Loucy (cell line): ENCODE measurements around the gene DGKQ.

Experiments used
- H2AFZ ChIP-seq: fragments of 200-600 bp; sonication (generic); 2 replicates; pipeline ENCODE4 v1.6.0; 2016; ENCODE audit warnings: antibody characterized with exemption, mild to moderate bottlenecking, low read length, moderate library complexity
- H3F3A ChIP-seq: fragments of 200-600 bp; 2 replicates; pipeline ENCODE4 v1.6.0; 2016; ENCODE audit warnings: antibody characterized with exemption, low read depth, mild to moderate bottlenecking
- H3K27me3 ChIP-seq: fragments of 200-600 bp; sonication (generic); 2 replicates; pipeline ENCODE4 v1.6.1; 2014; ENCODE audit warnings: low read length, mild to moderate bottlenecking; ENCODE audit not compliant: insufficient read depth, poor library complexity, severe bottlenecking
- H3K36me3 ChIP-seq: fragments of 200-600 bp; sonication (generic); 2 replicates; pipeline ENCODE4 v1.6.1; 2016; ENCODE audit warnings: low read length; ENCODE audit not compliant: insufficient read depth
- H3K4me1 ChIP-seq: fragments of 200-600 bp; sonication (generic); 2 replicates; pipeline ENCODE4 v1.5.1; 2014; ENCODE audit warnings: low read length, mild to moderate bottlenecking; ENCODE audit not compliant: insufficient read depth, poor library complexity, severe bottlenecking
- H3K4me2 ChIP-seq: fragments of 200-600 bp; sonication (generic); 2 replicates; pipeline ENCODE4 v1.6.0; 2014; ENCODE audit warnings: antibody characterized with exemption, low read length, low read depth, mild to moderate bottlenecking; ENCODE audit not compliant: poor library complexity, severe bottlenecking
- H3K4me3 ChIP-seq: fragments of 200-600 bp; sonication (generic); 2 replicates; pipeline ENCODE4 v1.5.1; 2014; ENCODE audit warnings: low read length, mild to moderate bottlenecking, mixed read lengths; ENCODE audit not compliant: poor library complexity, severe bottlenecking
- H3K79me2 ChIP-seq: fragments of 200-600 bp; sonication (generic); 2 replicates; pipeline ENCODE4 v1.6.1; 2014; ENCODE audit warnings: low read length; ENCODE audit not compliant: insufficient read depth
- H3K9ac ChIP-seq: fragments of 200-600 bp; sonication (generic); 2 replicates; pipeline ENCODE4 v1.6.0; 2014; ENCODE audit warnings: mild to moderate bottlenecking, low read depth, low read length, moderate library complexity; ENCODE audit not compliant: poor library complexity, severe bottlenecking
- H3K9me2 ChIP-seq: fragments of 200-600 bp; sonication (generic); replicated peaks from 2 replicates; pipeline ENCODE4 v1.6.1; 2016; ENCODE audit warnings: low read depth, low read length, mixed read lengths
- H3K9me3 ChIP-seq: fragments of 200-600 bp; sonication (generic); 2 replicates; pipeline ENCODE4 v1.6.1; 2014; ENCODE audit warnings: mild to moderate bottlenecking, antibody characterized with exemption, low read length, low read depth; ENCODE audit not compliant: insufficient read depth
- H4K20me1 ChIP-seq: fragments of 200-600 bp; sonication (generic); 2 replicates; pipeline ENCODE4 v1.6.0; 2014; ENCODE audit warnings: antibody characterized with exemption, low read length, mild to moderate bottlenecking; ENCODE audit not compliant: insufficient read depth, poor library complexity, severe bottlenecking
- EZH2phosphoT487 ChIP-seq: fragments of 200-600 bp; IDR thresholded peaks from 2 replicates; pipeline ENCODE4 v1.6.1; 2018; ENCODE audit warnings: antibody characterized with exemption, mild to moderate bottlenecking, moderate library complexity, borderline replicate concordance
- TF ChIP-seq, protein P1 (sequence below): fragments of 200-600 bp; sonication (generic); conservative IDR thresholded peaks from 2 replicates; pipeline ENCODE4 v1.5.1; 2014; ENCODE audit warnings: mild to moderate bottlenecking, antibody characterized with exemption, low read length

DGKQ gene

DNA sequence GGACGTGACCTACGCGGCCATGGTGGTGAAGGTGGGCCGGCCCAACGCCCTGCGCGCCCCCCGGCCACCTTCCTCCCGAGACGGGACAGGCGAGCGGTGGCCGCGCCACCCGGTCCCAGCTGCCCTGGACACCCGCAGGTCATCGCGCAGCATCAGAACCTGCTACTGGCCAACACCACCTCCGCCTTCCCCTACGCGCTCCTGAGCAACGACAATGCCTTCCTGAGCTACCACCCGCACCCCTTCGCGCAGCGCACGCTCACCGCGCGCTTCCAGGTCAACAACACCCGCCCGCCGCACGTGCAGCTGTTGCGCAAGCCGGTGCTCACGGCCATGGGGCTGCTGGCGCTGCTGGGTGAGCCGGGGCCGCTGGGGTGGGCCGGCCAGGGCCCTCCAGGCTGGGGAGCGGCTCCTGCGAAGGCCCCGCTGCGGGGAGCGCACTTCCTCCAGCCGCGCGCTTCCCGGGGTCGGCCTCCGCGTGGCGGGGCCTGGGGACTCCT lies 28.8 kb upstream of the DGKQ start:
- no peak overlapping the region for H3K4me2 ChIP-seq
- H3K36me3 ChIP-seq, result no peaks in the 10 kb centered on the region
- H3K4me1 ChIP-seq, result no peaks in the 10 kb centered on the region
- H3F3A ChIP-seq, result no peaks in the 10 kb centered on the region
- no peaks in the 10 kb centered on the region for H3K9me2 ChIP-seq
- H4K20me1 ChIP-seq, result no peaks in the 10 kb centered on the region
- no peak overlapping the region for H3K4me3 ChIP-seq
- no peaks in the 10 kb centered on the region for H3K27me3 ChIP-seq
- H3K9me3 ChIP-seq, result no peaks in the 10 kb centered on the region; the same call in 1 of the 2 replicates
- no peaks in the 10 kb centered on the region for H3K79me2 ChIP-seq
- no peak for TF ChIP-seq EZH2phosphoT487
- TF ChIP-seq, protein P1, sequence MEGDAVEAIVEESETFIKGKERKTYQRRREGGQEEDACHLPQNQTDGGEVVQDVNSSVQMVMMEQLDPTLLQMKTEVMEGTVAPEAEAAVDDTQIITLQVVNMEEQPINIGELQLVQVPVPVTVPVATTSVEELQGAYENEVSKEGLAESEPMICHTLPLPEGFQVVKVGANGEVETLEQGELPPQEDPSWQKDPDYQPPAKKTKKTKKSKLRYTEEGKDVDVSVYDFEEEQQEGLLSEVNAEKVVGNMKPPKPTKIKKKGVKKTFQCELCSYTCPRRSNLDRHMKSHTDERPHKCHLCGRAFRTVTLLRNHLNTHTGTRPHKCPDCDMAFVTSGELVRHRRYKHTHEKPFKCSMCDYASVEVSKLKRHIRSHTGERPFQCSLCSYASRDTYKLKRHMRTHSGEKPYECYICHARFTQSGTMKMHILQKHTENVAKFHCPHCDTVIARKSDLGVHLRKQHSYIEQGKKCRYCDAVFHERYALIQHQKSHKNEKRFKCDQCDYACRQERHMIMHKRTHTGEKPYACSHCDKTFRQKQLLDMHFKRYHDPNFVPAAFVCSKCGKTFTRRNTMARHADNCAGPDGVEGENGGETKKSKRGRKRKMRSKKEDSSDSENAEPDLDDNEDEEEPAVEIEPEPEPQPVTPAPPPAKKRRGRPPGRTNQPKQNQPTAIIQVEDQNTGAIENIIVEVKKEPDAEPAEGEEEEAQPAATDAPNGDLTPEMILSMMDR, result no peak
- no peak overlapping the region for H2AFZ ChIP-seq
- no peak overlapping the region for H3K9ac ChIP-seq

- no peaks in the 10 kb centered on the region; the same call in 1 of the 2 replicates for H3K9me3 ChIP-seq
These were observed 28.3 kb upstream of the DGKQ start for GRCh38 chr4:1001561-1002130.

GRCh38 chr4:1000686-1001260 lies 27.4 kb upstream of the DGKQ start:
- Histone ChIP-seq H3K9me2 (no peaks in the 10 kb centered on the region), H3F3A (no peaks in the 10 kb centered on the region), H2AFZ (no peak overlapping the region), H3K9me3 (no peaks in the 10 kb centered on the region; the same call in 1 of the 2 replicates), H3K79me2 (no peaks in the 10 kb centered on the region), H3K4me3 (no peak overlapping the region), H3K27me3 (no peaks in the 10 kb centered on the region), H3K36me3 (no peaks in the 10 kb centered on the region), H3K4me1 (no peaks in the 10 kb centered on the region), H3K9ac (no peak overlapping the region), H3K4me2 (no peak overlapping the region), H4K20me1 (no peaks in the 10 kb centered on the region)
- TF ChIP-seq EZH2phosphoT487, result no peak
- TF ChIP-seq, protein P1, result no peak

More at GRCh38 chr4:1001561-1002130, 28.3 kb upstream of the DGKQ start:
- H3K27me3 ChIP-seq, result no peaks in the 10 kb centered on the region
- TF ChIP-seq, protein P1, result no peak
- no peak for TF ChIP-seq EZH2phosphoT487
- no peaks in the 10 kb centered on the region for H3K4me1 ChIP-seq
- H3F3A ChIP-seq, result no peaks in the 10 kb centered on the region
- no peak overlapping the region for H3K4me2 ChIP-seq
- H3K79me2 ChIP-seq, result no peaks in the 10 kb centered on the region
- no peaks in the 10 kb centered on the region for H4K20me1 ChIP-seq
- H3K4me3 ChIP-seq, result no peak overlapping the region
- H3K9me2 ChIP-seq, result no peaks in the 10 kb centered on the region
- H3K36me3 ChIP-seq, result no peaks in the 10 kb centered on the region
- no peak overlapping the region for H3K9ac ChIP-seq
- no peak overlapping the region for H2AFZ ChIP-seq
